Stimulated activated CD8-positive, alpha-beta memory T cell treated with anti-CD3 and anti-CD28 coated beads, Interleukin-15, amount 100 ng/mL, for 4 hours (primary cell): ENCODE measurements around the gene CCDC120.

Experiments
- DNase-seq, 2 donors: peaks; one replicate each; pipeline ENCODE4 v3.0.0-alpha.2; 2020; ENCODE audit warnings: low read depth in 2 of 2

Gene CCDC120

GRCh38 chrX:49058794-49059193 is at the start of gene CCDC120:
Gene CCDC120 (plus strand): TSS chrX:49058999. CDS start chrX:49062042, 3,043 bp downstream.
- no peak for DNase-seq

- no peak for DNase-seq
Measured at GRCh38 chrX:49019050-49019449, 39.7 kb upstream of the CCDC120 start.

DNA sequence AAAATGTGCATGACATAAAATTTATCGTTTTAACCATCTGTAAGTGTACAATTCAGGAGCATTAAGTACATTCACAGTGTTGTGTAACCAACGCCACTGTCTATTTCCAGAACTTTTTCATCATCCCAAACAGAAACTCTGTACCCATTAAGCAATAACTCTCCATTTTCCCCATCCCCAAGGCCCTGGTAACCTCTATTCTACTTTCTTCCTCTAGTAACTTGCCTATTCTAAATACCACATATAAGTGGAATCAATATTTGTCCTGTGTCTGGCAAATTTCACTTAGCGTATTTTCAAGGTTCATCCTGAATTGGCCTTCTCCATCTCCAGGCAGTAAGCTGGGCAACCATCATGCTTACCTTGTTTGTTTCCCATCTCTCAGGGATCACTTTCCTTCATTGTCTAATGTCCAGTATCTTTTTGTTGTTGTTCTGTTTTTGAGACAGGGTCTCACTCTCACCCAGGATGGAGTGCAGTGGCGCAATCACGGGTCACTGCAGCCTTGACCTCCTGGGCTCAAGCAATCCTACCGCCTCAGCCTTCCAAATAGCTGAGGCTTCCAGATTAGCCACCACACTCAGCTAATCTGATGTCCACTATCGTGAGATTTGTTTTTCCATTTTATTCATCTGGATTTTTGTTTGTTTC is 39.1 kb upstream of the CCDC120 start:
- DNase-seq: no peak

DNA sequence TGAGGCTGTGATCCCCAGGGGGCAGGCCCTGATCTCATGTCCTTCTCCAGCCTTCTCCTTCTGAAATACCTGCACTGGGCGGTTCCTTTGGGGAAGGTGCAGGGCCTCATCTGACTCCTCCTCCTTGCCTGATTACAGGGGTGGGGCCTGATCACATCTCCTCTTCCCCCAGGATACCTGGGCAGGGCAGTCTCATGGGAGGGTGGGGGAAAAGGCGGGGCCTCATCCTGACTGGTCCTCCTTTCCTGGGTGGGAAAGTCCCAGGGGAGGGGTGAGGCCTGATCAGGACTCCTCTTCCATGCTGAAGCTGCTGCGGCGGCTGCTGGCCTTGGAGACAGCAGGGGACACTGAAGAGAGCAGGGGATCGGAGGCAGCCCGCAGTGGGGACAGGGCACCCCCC is 28.9 kb upstream of the CCDC120 start:
- no peak for DNase-seq

DNA sequence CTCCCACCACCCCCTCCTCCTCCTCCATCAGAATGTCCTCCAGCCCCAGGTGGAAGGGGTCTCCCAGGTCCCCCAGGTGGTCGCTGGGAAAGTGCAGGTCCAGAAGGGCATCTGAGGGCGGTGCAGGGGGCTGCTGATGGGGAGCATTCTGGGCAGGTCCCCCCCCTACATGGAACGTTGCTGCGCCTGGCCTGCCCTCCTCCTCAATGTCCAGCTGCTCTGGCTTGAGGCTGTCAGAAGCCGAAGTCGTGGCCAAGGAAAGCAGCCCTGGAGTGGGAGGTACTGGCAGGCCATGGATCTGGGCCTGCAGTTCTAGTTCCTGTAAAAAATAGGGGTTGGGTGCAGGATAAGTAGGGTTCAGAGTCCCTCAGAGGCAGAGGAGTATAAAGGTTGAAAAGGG is 28.5 kb upstream of the CCDC120 start:
- DNase-seq: no peak

GRCh38 chrX:49037883-49038475 is 20.8 kb upstream of the CCDC120 start:
- DNase-seq: no peak

DNA sequence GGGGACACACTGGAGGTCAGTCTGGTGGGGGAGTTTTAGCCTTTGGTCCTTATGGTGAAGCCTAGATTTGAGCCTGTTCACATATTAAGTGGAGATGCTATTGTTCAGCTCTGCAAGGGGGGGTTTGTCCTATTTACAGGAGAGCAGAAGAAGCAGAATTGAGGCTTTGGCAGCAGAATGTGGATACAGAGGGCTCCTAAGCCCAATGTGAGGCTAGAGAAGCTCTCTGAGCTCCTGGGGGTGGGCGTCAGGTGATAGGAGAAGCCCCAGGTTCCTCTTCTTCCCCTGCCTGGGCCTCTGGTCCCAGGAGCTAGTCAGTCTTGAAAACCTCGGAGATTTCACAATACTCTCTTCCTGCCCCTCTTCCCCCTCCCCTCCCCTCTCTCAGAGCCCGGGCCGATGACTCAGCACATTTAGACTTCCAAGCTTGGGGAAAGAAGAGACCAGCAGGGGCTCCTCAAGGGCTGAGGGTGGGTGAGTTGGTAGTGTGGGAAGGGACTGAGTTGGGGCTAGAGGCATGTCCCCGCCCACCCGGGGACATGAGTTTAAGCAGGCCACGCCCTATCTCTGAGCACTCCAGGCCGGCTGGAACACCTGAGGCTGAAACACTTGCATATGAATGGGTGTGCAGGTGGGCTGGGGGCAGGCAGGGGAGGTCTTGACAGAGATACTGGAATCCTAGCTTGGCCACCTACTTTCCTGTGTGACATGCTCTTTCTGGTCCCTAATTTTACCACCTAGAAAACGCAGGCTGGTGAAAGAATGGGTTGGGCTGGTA is 19.0 kb upstream of the CCDC120 start:
- peak; percentile 14 to 24 for DNase-seq

GRCh38 chrX:49040376-49040955 is 18.3 kb upstream of the CCDC120 start:
- no peak for DNase-seq

GRCh38 chrX:49041744-49042580 is 16.8 kb upstream of the CCDC120 start:
- DNase-seq: no peak

DNA sequence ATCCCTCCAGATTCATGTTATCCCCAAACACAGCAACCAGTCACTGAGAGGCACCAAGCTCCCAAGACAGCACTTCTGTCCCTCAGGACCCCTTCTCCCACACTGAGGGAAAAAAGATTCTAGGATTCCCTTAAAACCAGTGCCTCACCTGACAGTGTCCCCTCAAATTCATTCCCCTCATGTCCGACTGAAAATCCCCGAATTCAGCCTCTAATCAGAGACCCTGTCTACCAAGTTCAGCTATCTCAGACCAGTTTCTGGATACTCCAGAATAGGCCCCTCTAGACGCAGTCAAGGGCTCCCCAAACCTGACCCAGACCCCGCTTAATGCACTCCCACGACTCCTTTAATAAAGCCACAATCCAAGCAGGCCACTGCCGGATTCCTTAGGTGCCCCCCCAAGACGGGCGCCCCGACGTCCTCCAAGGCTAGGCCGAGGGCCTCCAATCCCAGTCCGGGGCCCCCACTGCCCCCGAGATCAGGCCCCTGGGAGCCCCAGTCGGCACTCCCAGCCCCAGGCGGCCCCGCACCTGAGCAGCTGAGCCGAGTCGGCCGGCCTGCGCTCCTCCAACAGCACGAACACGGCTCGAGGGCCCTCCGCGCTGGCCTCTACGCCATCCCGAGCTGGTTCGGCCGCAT is 16.1 kb upstream of the CCDC120 start:
- no peak for DNase-seq

DNA sequence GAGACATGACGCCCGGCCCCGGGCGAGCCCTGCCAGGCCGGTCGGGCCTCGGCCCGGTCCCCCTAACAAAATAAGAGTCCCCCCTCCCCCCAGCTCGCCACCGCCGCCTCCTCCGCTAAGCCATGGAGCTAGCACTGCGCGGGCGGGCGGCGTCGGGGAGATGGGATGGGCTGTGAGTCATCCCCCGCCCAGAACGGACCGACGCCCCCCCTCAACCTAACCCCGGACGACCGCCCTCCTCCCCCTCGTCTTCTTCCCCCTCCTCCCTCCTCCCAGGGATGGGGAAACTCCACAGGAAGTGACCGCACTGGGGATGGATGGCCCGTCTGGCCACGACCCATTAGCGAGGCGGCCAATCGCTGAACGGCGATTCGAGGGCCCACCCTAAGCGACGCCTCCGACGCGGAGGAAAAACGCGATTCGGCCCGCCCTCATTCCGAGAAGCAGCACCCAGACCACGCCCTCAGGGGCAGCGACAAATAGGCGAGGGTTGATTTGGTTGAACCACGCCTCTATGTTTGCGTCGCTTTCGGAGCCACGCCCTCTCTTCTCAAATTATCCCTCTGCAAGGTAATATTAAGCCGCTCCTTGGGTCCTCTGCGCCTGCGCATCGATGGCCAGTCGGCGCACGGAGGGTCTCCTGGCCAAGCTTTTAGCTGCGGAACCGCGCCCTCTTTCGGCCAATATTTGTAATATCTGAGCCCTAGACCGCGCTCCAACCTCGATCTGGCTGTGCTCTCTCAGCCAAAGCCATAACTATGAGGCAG is 15.4 kb upstream of the CCDC120 start, which contains the start of gene TFE3:
Gene TFE3 (minus strand): TSS at position 138 of the 767 bp plus-strand sequence. CDS start 131 bp downstream, at position 7.
- DNase-seq: peak; percentile 89 to 94

DNA sequence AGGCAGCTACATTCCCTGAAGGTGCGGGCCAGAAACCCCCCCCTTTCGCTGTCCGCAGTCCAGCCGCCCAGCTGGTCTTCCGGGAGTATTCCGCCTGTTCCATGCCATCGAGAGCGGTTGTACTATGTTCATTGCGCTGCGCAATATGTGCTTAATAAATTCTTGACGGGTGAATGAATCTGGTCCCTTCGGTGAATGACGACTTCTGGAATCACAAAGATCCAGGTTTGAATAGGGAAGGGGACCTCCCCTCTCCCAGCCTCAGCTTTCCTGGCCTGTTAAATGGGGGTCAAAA is 14.9 kb upstream of the CCDC120 start:
- no peak for DNase-seq

- peak; percentile 22 to 31 for DNase-seq
Measured at GRCh38 chrX:49053223-49054072, 5.4 kb upstream of the CCDC120 start.

- DNase-seq: no peak
Measured at GRCh38 chrX:49054073-49054762, 4.6 kb upstream of the CCDC120 start.

GRCh38 chrX:49059201-49059600 is 402 bp downstream of the CCDC120 start:
- DNase-seq: no peak

- no peak for DNase-seq
Measured at GRCh38 chrX:49059681-49060085, 884 bp downstream of the CCDC120 start.

DNA sequence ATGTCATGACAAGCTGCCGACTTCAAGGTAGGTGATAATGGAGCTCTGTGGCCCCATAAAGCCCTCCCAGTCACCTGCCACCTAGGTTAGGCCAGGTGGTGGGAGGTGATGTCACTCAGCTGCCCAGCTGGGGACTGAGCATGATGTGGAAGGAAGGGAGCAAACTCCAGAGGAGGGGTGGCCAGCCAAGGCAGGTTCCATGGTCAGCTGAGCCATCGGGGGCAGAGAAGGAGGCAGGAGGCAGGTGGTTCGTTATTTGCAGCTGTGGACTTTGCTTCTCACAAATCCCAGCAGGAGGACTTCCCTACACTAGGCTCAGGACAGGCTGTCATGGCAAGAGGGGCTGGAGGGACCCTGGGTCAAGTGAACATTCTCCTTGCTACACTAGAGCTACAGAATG is 2.1 kb downstream of the CCDC120 start:
- DNase-seq: no peak

DNA sequence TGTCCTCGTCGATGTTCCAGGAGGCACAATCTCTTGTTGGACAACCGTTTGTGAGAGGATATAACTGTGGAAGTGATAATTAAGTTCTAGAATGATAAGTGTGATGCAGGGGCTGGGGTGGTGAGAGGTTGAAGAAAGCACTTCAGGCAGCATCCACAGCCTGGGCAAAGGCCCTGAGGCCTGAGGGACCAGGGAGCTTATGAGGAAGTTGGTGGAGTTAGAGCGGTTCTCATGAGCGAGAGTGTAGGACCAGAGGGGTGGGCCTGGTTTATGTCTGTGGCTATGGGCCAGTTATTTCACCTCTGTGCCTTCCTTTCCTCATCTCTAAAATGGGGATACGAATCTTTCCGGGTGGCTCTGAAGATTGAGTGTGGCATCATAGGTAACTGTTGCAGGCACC is 2.7 kb downstream of the CCDC120 start:
- no peak for DNase-seq

GRCh38 chrX:49061916-49062315 is 3.1 kb downstream of the CCDC120 start:
- DNase-seq: no peak
